ENCODE measurements around the gene KLHL7.
"Not testable (repeated sequence)": the region's sequence is repeated elsewhere in the genome, so short reads cannot be mapped to it uniquely, and the experiment has no call there.

Gene KLHL7

DNA sequence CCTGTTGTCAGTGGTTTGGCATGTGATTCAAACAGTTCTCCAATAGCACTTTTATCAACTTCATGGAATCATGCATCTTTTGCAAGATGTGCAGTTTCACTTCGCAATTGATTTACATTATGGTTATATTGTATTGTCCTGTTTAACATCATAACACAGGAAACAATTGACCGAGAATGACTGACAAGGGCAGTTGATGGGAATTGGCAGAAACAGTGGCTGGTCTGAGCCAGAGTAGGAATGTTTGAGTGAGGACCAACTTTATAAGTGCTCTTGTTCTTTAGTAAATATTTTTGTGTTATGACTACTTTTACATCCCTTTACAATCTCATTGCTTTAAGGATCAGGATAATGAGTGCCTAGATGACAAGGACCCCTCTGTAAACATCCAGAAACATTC lies 2.2 kb downstream of the KLHL7 start:
- DNase-seq (ENCODE audit: low read depth), result no peak

GRCh38 chr7:23108995-23109394 lies 3.4 kb downstream of the KLHL7 start:
- no peak for DNase-seq (ENCODE audit: low read depth)

DNA sequence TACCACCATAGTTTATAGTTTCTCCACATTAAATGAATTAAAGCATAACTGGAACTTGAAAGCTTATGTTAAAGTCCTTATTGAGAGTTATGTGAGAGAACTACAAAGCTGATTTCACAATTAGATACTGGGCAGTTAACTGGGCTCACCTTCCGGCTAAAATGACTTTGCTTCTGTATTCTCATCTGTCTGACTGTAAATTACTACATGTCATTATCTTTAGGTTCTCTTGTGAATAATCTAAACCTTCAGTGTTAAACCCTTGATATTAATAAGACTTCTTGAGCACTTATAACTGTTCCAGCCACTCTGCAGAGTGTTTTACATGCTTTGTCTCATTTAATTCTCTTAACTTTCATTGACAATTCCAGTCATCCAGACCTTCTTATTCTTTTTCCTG lies 3.9 kb downstream of the KLHL7 start:
- no peak for DNase-seq (ENCODE audit: low read depth)

DNA sequence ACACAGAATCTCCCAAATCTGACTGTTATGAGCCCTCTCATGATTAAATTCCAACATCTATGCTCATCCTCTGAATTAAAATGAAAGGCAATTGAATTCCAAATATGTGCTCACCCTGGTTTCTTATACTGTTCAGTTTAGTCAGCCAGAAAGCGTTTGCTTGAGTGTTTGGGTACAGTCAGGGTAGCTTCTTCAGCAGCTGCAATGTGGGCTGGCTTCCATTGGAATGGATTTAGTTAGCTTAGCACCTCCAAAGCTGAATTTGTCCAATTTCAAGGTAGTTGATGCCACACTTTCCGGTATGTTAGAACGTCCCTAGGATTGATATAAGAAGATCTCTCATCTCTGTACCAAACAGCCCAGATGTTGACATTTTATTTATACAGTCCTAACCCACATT lies 9.3 kb downstream of the KLHL7 start:
- DNase-seq (ENCODE audit: low read depth), result no peak

GRCh38 chr7:23115991-23116390 lies 10.4 kb downstream of the KLHL7 start:
- no peak for DNase-seq (ENCODE audit: low read depth)

GRCh38 chr7:23117841-23118240 lies 12.3 kb downstream of the KLHL7 start:
- DNase-seq (ENCODE audit: low read depth), result no peak

- no peak for DNase-seq (ENCODE audit: low read depth)
Measured at GRCh38 chr7:23120106-23120505, 14.5 kb downstream of the KLHL7 start.

DNA sequence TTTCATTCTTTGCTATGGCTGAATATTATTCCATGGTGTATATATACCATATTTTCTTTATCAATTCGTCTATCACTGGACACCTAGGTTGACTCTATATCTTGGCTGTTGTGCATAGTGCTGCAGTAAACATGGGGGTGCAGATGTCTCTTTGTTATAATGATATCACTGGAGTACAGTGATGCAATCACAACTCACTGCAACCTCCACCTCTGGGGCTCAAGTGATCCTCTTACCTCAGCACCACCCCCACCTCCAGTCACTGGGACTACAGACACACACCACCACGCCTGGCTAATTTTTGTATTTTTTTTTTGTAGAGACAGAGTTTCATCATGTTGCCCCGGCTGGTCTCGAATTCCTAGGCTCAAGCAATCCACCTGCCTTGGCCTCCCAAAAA lies 15.6 kb downstream of the KLHL7 start:
- DNase-seq (ENCODE audit: low read depth), result no peak

DNA sequence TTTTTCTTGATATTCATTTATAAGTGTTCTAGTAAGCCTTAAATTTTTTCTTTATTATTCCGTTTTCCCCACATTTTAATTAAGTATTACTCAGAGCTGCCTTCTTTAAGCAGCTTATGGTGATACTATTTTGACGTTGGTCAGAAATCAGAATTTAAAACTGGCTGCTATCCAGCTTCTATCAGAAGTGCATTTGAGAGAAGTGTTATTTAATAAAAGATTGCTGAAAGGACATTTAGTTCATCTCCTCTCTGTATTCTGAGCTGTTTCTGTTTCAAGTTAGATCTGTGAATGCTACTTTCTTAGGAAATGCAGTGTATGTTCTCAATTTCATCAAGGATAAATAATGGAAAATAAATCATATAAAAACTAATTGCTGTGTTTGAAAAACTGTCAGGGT lies 17.4 kb downstream of the KLHL7 start:
- DNase-seq (ENCODE audit: low read depth), result no peak

DNA sequence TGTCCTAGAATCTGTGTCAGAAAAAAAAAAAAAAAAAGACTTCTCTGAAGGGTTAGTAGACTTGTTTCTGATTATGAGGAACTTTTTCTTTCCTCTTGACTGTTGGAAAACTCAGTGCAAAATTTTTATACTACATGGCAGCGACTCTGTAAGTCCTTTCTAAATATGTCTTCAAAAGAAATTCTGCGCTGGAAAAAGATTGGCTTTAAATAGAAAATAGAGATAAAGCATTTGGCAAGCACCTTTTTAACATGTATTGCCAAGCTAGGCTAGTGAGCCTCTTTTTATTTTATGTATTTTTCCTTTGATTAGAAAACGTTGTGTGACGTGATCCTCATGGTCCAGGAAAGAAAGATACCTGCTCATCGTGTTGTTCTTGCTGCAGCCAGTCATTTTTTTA lies 17.9 kb downstream of the KLHL7 start:
- DNase-seq (ENCODE audit: low read depth), result no peak

- no peak for DNase-seq (ENCODE audit: low read depth)
Measured at GRCh38 chr7:23129036-23129435, 23.5 kb downstream of the KLHL7 start.

GRCh38 chr7:23131799-23132198 lies 26.2 kb downstream of the KLHL7 start:
- not testable (repeated sequence) for DNase-seq (ENCODE audit: low read depth)

DNA sequence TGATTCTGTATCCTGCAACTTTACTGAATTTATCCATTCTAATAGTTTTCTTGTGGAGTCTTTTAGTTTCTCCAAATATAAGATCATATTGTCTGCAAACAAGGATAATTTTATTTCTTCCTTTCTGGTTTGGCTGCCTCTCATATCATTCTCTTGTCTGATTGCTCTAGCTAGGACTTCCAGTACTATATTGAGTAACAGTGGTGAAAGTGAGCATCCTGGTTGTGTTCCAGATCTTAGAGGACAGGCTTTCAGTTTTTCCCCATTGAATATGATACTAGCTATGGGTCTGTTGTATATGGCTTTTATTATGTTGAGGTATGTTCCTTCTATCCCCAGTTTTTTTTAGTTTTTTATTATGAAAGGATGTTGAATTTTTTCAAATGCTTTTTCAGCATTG lies 28.2 kb downstream of the KLHL7 start:
- no peak for DNase-seq (ENCODE audit: low read depth)

- DNase-seq (ENCODE audit: low read depth), result no peak
Measured at GRCh38 chr7:23135755-23136154, 30.2 kb downstream of the KLHL7 start.

DNA sequence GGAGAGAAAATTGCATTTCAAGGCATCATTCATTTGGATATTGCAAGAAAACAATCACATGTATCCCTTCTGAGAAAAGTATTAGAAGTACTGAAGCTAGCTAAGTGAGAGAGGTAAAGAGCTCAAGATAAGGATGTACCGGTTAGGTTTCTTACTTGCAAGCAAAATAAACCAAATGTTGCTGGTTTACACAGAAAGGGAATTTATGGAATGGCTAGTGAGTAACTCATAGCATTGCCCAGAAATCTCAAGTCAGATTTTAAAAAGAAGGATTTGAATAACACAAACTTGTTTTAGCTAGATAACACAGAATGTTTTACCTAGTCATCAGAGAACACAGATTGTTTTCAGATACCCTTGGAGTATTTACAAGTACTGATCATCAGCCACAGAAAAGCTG lies 30.6 kb downstream of the KLHL7 start:
- DNase-seq (ENCODE audit: low read depth), result no peak

DNA sequence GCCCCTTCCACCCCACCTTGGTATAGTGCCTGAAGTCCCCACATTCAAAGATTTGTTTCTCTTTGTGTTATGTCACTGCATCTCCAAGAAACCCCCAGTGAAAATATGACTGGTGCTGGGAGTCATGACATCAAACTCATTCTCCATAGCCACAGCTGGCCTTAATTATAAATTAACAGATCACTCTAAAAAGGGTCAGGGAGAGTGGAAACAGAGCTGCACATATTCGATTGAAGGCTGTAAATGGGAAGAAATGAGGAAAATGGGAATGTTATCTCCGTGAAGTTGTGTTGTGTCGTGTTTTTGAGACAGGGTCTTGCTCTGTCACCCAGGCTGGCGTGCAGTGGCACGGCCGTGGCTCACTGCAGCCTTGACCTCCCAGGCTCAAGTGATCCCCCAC lies 52.1 kb downstream of the KLHL7 start:
- no peak for DNase-seq (ENCODE audit: low read depth)

DNA sequence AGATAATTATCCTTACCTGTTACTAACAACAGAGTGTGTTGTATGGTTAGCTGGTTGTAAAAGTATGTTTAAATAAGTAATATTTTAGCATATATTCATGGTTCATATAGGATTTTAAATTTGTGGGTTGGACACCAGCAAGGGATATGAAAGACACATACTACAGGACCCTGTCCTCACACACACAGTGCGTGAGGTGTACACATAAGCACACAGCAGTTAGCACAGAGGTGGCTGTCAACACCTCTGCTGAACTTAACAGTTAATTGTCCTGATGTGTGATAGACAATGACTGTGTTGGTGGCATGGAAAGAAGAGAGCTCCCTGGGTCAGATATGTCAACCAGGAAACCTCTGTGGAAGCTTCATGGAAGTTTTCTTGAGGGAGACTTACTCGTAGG lies 53.0 kb downstream of the KLHL7 start:
- no peak for DNase-seq (ENCODE audit: low read depth)

GRCh38 chr7:23161482-23161881 lies 55.9 kb downstream of the KLHL7 start:
- no peak for DNase-seq (ENCODE audit: low read depth)

DNA sequence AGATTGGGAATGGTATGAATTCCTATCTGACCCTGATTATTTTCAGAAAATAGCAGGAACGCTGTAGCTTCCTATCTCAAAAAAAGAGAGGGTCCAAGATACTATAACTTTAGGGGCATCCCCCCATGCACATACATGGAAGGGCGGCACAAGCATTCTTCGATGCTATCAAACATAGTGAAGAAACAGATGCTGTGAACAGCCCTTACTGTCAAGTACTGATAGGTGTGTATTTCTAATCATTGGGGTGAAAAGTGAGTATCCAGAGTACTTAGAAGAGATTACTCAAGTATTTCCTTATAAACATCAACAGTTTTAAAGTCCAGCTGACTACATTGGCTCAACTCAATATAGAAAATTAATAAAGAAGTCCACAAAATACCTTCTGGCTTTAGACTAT lies 59.3 kb downstream of the KLHL7 start:
- DNase-seq (ENCODE audit: low read depth), result no peak

- DNase-seq (ENCODE audit: low read depth), result no peak
Measured at GRCh38 chr7:23165316-23165715, 59.7 kb downstream of the KLHL7 start.

DNA sequence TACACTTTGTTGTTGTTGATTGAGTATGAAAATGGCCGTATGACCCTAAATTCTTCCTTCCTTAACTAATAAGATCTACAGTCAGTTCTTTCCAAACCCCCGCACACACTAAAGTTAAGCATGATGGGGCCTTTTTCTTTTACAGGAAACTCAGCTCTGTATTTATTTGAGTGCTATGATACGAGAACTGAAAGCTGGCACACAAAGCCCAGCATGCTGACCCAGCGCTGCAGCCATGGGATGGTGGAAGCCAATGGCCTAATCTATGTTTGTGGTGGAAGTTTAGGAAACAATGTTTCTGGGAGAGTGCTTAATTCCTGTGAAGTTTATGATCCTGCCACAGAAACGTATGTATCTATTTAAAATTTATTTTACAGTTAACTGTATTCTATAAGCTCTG lies 62.1 kb downstream of the KLHL7 start:
- no peak for DNase-seq (ENCODE audit: low read depth)

GRCh38 chr7:23168111-23168885 lies 62.7 kb downstream of the KLHL7 start:
- no peak for DNase-seq (ENCODE audit: low read depth)

- no peak for DNase-seq (ENCODE audit: low read depth)
Measured at GRCh38 chr7:23175938-23176337, 70.4 kb downstream of the KLHL7 start.
